HG03439 (cell line): ENCODE data around the gene KRTAP6-3.

Experiments
- ATAC-seq: cut with Tn5 transposase; IDR thresholded peaks from one replicate; pipeline ENCODE4 v1.9.1; 2021; ENCODE audit warnings: mild to moderate bottlenecking, moderate library complexity; ENCODE audit not compliant: unreplicated experiment

The KRTAP6-3 gene

GRCh38 chr21:30592140-30592539, at the start of gene KRTAP6-3:
Gene KRTAP6-3 (plus strand): TSS chr21:30592440. CDS start chr21:30592446, 6 bp downstream.
- no peak for ATAC-seq

GRCh38 chr21:30552782-30553181, 39.5 kb upstream of the KRTAP6-3 start:
- ATAC-seq: no peak

- ATAC-seq: no peak
These were observed 37.1 kb upstream of the KRTAP6-3 start for GRCh38 chr21:30555095-30555494.

- no peak for ATAC-seq
These were observed 30.9 kb upstream of the KRTAP6-3 start, which contains the start of gene KRTAP19-7 for GRCh38 chr21:30561264-30561895. Gene KRTAP19-7 (minus strand): TSS chr21:30561314. CDS start chr21:30561289, 25 bp downstream.

GRCh38 chr21:30561957-30562356, 30.3 kb upstream of the KRTAP6-3 start:
- no peak for ATAC-seq

GRCh38 chr21:30563072-30563471, 29.2 kb upstream of the KRTAP6-3 start:
- ATAC-seq: no peak

GRCh38 chr21:30563630-30564029, 28.6 kb upstream of the KRTAP6-3 start:
- ATAC-seq: no peak

GRCh38 chr21:30567617-30568016, 24.6 kb upstream of the KRTAP6-3 start:
- no peak for ATAC-seq

- ATAC-seq: no peak
These were observed 14.5 kb upstream of the KRTAP6-3 start for GRCh38 chr21:30577766-30578165.

GRCh38 chr21:30579346-30579745, 12.9 kb upstream of the KRTAP6-3 start:
- ATAC-seq: no peak

- ATAC-seq: no peak
These were observed 12.1 kb upstream of the KRTAP6-3 start for GRCh38 chr21:30580132-30580531.

GRCh38 chr21:30582870-30583269, 9.4 kb upstream of the KRTAP6-3 start:
- ATAC-seq: no peak

- no peak for ATAC-seq
These were observed 1.9 kb upstream of the KRTAP6-3 start, which contains the start of gene KRTAP22-2 for GRCh38 chr21:30590297-30590696. Gene KRTAP22-2 (minus strand): TSS chr21:30590397.

GRCh38 chr21:30598802-30599201, 6.6 kb downstream of the KRTAP6-3 start, which contains the start of gene KRTAP6-2:
Gene KRTAP6-2 (minus strand): TSS chr21:30598902. CDS start chr21:30598874, 28 bp downstream.
- ATAC-seq: no peak

- no peak for ATAC-seq
These were observed 8.5 kb downstream of the KRTAP6-3 start, which contains the start of gene KRTAP22-1 for GRCh38 chr21:30600787-30601186. Gene KRTAP22-1 (plus strand): TSS chr21:30601087.

GRCh38 chr21:30605968-30606367, 13.7 kb downstream of the KRTAP6-3 start:
- no peak for ATAC-seq

GRCh38 chr21:30612132-30612531, 19.9 kb downstream of the KRTAP6-3 start:
- ATAC-seq: no peak

GRCh38 chr21:30613836-30614235, 21.6 kb downstream of the KRTAP6-3 start, which contains the start of gene KRTAP6-1:
Gene KRTAP6-1 (minus strand): TSS chr21:30613930. CDS start chr21:30613904, 26 bp downstream.
- ATAC-seq: no peak

- no peak for ATAC-seq
These were observed 23.0 kb downstream of the KRTAP6-3 start for GRCh38 chr21:30615199-30615598.

GRCh38 chr21:30616125-30616524, 23.9 kb downstream of the KRTAP6-3 start, which contains the start of gene KRTAP20-1:
Gene KRTAP20-1 (plus strand): TSS chr21:30616425. CDS start chr21:30616455, 30 bp downstream.
- ATAC-seq: no peak

GRCh38 chr21:30620080-30620479, 27.8 kb downstream of the KRTAP6-3 start:
- no peak for ATAC-seq

- ATAC-seq: no peak
These were observed 28.3 kb downstream of the KRTAP6-3 start, which contains the start of gene KRTAP20-4 for GRCh38 chr21:30620522-30620921. Gene KRTAP20-4 (plus strand): TSS chr21:30620627.
